ENCODE measurements around the gene C8G. TPM values are rescaled to one million over a fixed set of nuclear protein-coding genes. Genes with fewer than 3 reads are reported as not detected.

The C8G gene
- total and polyA plus RNA-seq, 9 of the 15 experiments (the other 6 are each of a cell fraction or from before 2014, with no cell fraction given): 0.35 to 5.9 (median 2.7) TPM; not detected in 2

- TF ChIP-seq HDAC2 (IDR thresholded peaks at IDR 0.05): 0 out of 2 replicates have a peak, but pooled peaks have one; percentile 23
- no peak for TF ChIP-seq ETV1 (tag; conservative IDR thresholded peaks at IDR 0.05; ENCODE audit: low read depth)
- 0 out of 2 replicates have a peak, but pooled peaks have one; percentile 32 for TF ChIP-seq TOE1 (IDR thresholded peaks at IDR 0.05; ENCODE audit: borderline replicate concordance)
- TF ChIP-seq TOE1 (CRISPR knock-in tag; IDR thresholded peaks at IDR 0.05; ENCODE audit: borderline replicate concordance, low read depth): no peak
- no peak for TF ChIP-seq PHTF2 (CRISPR knock-in tag; IDR thresholded peaks at IDR 0.05)
- no peak for TF ChIP-seq HNRNPL (IDR thresholded peaks at IDR 0.05; ENCODE audit: low read depth, low read length)
- TF ChIP-seq MAX (CRISPR knock-in tag; IDR thresholded peaks at IDR 0.05): peak; percentile 37
- TF ChIP-seq CTCF (IDR thresholded peaks at IDR 0.05 in 2 of 3, conservative IDR thresholded peaks at IDR 0.05 in 1 of 3; ENCODE audit: insufficient read depth in 2 of 3, low read depth in 1 of 3, low read length in 3 of 3): 0 out of 6 replicates have a peak, but pooled peaks of 1 of the 3 experiments have one; percentile 4
- TF ChIP-seq IRF2 (CRISPR knock-in tag; IDR thresholded peaks at IDR 0.05): no peak
- TF ChIP-seq PURB (CRISPR knock-in tag; IDR thresholded peaks at IDR 0.05; ENCODE audit: low read depth): no peak
- no peak for TF ChIP-seq ATF6 (CRISPR knock-in tag; IDR thresholded peaks at IDR 0.05)
- peak in 1 of 2 experiments; percentile 19 for TF ChIP-seq E2F6 (IDR thresholded peaks at IDR 0.05; ENCODE audit: borderline replicate concordance in 1 of 2, extremely low read depth in 1 of 2, insufficient read depth in 1 of 2, insufficient read length in 1 of 2, low read depth in 1 of 2, low read length in 1 of 2, poor library complexity in 1 of 2, severe bottlenecking in 1 of 2)
- TF ChIP-seq ZMIZ1 (IDR thresholded peaks at IDR 0.05; ENCODE audit: low read depth in 2 of 2, low read length in 2 of 2): no peak
- peak; percentile 20; the same call in 1 of the 2 replicates for TF ChIP-seq SP1 (CRISPR knock-in tag; IDR thresholded peaks at IDR 0.05)
- no peak for TF ChIP-seq CGGBP1 (CRISPR knock-in tag; IDR thresholded peaks at IDR 0.05)
- TF ChIP-seq GTF2F1 (IDR thresholded peaks at IDR 0.05; ENCODE audit: low read depth, low read length): no peak
Observed at GRCh38 chr9:136943291-136944211, 1.5 kb upstream of the C8G start (continued).
